Stimulated activated CD4-positive, alpha-beta T cell treated with anti-CD3 and anti-CD28 coated beads, Interleukin-12 subunit alpha, Interleukin-12 subunit beta, amount 100 ng/mL, for 48 hours (primary cell): ENCODE measurements around the gene MATCAP1.

Experiments used
- DNase-seq, 3 donors: peaks; one replicate each; pipeline ENCODE4 v3.0.0-alpha.2; 2020; ENCODE audit warnings: low read depth in 2 of 3, low spot score in 1 of 3

The MATCAP1 gene

GRCh38 chr16:67173808-67174705 lies 9.7 kb downstream of the MATCAP1 start:
- peak in 1 of 3 donors; percentile 55 for DNase-seq

GRCh38 chr16:67173323-67173722 lies 10.4 kb downstream of the MATCAP1 start:
- DNase-seq = no peak

- DNase-seq = no peak
Measured at GRCh38 chr16:67170949-67171649, 12.7 kb downstream of the MATCAP1 start.

- no peak for DNase-seq
Measured at GRCh38 chr16:67170168-67170948, 13.4 kb downstream of the MATCAP1 start, which contains the start of gene NOL3. TSS of gene NOL3 (plus strand) at chr16:67170538.

GRCh38 chr16:67169642-67170167 lies 14.1 kb downstream of the MATCAP1 start:
- no peak for DNase-seq

- DNase-seq = no peak
Measured at GRCh38 chr16:67169011-67169451, 14.7 kb downstream of the MATCAP1 start.

- no peak for DNase-seq
Measured at GRCh38 chr16:67167588-67167987, 16.2 kb downstream of the MATCAP1 start.

- DNase-seq = no peak
Measured at GRCh38 chr16:67166598-67167168, 17.1 kb downstream of the MATCAP1 start.

- DNase-seq = no peak
Measured at GRCh38 chr16:67166110-67166547, 17.6 kb downstream of the MATCAP1 start.

GRCh38 chr16:67165121-67166078 lies 18.4 kb downstream of the MATCAP1 start:
- no peak for DNase-seq

GRCh38 chr16:67164599-67165061 lies 19.1 kb downstream of the MATCAP1 start, which contains the start of gene HSF4:
TSS of gene HSF4 (plus strand) at chr16:67164745. CDS start at chr16:67164812, 67 bp downstream.
- no peak for DNase-seq

GRCh38 chr16:67163999-67164558 lies 19.7 kb downstream of the MATCAP1 start:
- DNase-seq = no peak

GRCh38 chr16:67163164-67163998 lies 20.4 kb downstream of the MATCAP1 start:
- DNase-seq = no peak

- no peak for DNase-seq
Measured at GRCh38 chr16:67162506-67163163, 21.1 kb downstream of the MATCAP1 start.

- DNase-seq = no peak
Measured at GRCh38 chr16:67161595-67162058, 22.1 kb downstream of the MATCAP1 start.

- peak; percentile 75 to 79 (median 78) for DNase-seq
Measured at GRCh38 chr16:67158637-67159600, 24.8 kb downstream of the MATCAP1 start.
